RWPE1 (cell line): Measurements from ENCODE around the gene PALLD.

Source experiments
- CTCF ChIA-PET: fragments of 350-600 bp; sonication (Branson Sonifier 250); formaldehyde crosslinking; extraction: SDS; loops from one replicate; lab custom pipeline; 2021; lab: Yijun Ruan, JAX
- POLR2A ChIA-PET: fragments of 400-600 bp; formaldehyde crosslinking; extraction: SDS; loops from one replicate; lab custom pipeline; 2020; ENCODE audit warnings: antibody characterized with exemption; ENCODE audit not compliant: low non-redundant PET; lab: Yijun Ruan, JAX
- DNase-seq: peaks from one replicate; pipeline ENCODE4 v3.0.0; 2012; ENCODE audit warnings: low spot score
- H3K27ac ChIP-seq: fragments of 450-650 bp; 2 replicates; pipeline ENCODE4 v1.5.1; 2017
- CTCF ChIP-seq: fragments of 450-650 bp; conservative IDR thresholded peaks from 2 replicates; pipeline ENCODE4 v1.5.1; 2017; ENCODE audit warnings: low read depth, mild to moderate bottlenecking

PALLD gene

DNA sequence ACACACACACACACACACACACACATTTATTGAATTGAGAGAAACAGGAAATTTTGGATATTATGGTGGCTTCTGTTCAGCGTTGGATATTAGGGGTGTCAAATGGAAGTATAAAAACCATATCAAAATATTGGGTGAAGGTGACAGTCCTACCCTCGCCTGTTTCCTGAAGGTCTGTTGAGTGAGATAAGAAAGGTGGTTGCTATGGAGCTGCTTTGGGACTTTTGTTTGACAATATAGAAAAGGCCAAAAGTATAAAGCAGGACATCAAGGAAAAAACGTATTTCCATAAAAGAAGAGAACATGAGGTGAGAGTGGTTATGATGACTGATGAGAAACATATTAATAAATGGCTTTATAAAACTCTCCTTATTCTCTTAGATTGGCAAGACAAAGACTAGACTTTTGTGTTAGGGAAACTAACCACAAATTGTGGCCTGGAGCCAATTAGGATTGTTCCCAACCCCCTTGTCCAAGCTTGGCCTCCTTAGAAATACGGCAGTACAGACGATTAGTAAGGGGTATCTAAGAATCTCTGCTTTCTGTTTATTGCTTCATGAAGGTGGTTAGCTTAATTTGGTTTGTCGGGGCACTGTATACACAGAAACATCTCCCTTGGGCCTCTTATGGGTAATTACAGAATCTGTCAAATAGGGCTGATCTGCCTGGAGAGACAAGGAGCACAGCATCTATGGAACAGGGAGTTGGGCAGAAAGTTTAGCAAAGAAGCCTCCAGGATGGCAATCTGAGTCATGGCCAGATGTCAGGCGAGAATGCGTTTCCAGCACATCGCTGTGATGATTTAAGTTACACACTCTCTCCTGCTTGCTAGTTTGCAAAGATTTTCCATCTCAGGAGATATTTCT, 315.2 kb downstream of the PALLD start:
- no peak for TF ChIP-seq CTCF
- ChIA-PET POLR2A (no interaction called here), CTCF (interaction anchor here (0.5 to 1.2 kb wide), 4 partner anchors 30 to 583 kb away, joined by 3 to 4 read pairs (median 4); no protein-coding TSS in a partner anchor)
- no peak overlapping the region for H3K27ac ChIP-seq
- DNase-seq, result no peak

DNA sequence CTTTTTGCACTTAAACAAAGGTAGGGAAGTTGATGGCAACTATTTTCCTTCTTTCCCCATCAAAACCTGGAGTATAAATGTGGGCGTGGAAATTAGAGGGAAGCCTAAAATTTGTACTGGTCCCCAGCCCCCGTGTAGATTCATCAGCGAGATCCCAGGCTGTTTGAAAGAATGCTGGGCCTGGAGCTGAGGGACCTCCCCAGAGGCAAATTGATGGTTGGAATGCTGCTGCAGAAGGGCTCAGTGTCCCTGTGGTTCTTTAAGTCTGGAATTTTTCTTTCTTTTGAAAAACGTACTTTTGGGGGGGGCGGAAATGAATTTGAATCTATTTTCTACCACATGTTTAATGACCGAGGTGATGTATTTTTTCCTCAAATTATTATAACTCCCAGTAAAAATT, 316.0 kb downstream of the PALLD start:
- H3K27ac ChIP-seq, result no peak overlapping the region
- ChIA-PET CTCF (interaction anchor here (1.1 kb wide), 1 partner anchor 31 kb away, joined by 4 read pairs; no protein-coding TSS in a partner anchor), POLR2A (no interaction called here)

GRCh38 chr4:168813890-168814289, 317.0 kb downstream of the PALLD start:
- no peak for DNase-seq
- ChIA-PET POLR2A (no interaction called here), CTCF (no interaction called here)
- no peak for TF ChIP-seq CTCF
- no peak overlapping the region for H3K27ac ChIP-seq

More for the DNA sequence above, 316.0 kb downstream of the PALLD start:
- no peak for TF ChIP-seq CTCF
- no peak for DNase-seq

DNA sequence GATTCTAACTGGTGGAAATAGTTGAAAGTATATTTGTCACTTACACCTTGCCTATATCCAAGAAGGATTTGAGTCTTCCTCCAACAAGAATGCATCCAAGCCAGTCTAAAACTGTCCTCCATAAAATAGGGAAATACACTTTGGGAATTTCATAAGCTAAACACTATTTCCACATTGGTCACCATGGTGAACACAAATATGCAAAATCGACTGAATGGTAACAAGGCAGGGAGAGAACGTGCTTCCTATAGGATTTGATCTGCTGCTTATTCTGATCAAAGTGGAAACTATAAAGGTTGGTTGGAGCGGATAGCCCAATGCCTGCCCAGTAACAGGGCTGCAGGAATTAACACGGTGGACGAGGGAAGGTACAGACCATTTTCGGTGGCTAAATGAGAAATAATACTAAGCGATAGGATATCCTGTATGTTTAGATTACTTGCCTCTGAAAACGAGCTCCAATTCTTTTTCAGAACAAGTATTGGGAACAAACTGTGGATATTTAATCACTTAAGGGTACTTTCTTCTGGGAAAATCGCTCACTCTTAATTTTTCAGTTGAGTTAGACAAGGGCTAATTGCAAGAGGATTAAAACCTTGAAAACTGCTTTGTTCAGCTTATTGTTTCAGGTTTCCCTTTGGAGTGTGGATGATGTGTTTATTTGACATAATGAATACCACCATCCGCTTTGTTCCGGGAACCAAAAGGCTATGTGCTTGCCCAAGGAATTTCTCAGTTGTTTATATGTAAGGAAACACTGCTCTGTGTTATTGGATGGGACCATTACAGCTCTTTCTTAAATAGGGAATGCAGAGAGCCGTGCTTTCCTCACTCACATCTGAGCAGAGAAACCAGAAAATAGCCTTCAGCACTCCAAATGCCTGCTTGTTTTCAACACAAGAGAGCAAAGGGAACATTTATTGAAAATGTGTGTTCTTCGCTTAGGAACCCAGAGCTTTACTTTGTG, 318.8 kb downstream of the PALLD start:
- H3K27ac ChIP-seq, result no peak overlapping the region
- no peak for TF ChIP-seq CTCF
- CTCF ChIA-PET, result interaction anchor here (0.7 kb wide), 2 partner anchors 16 to 120 kb away, joined by 3 read pairs; no protein-coding TSS in a partner anchor
- POLR2A ChIA-PET, result interaction anchor here (2.6 kb wide), 1 partner anchor 16 kb away, joined by 23 read pairs; no protein-coding TSS in a partner anchor
- no peak for DNase-seq

- no peak for DNase-seq
- ChIA-PET POLR2A (interaction anchor here (0.6 to 2.6 kb wide), 2 partner anchors 15 to 223 kb away, joined by 3 to 23 read pairs; no protein-coding TSS in a partner anchor), CTCF (interaction anchor here (0.6 to 1.3 kb wide), 3 partner anchors 10 to 113 kb away, joined by 3 to 10 read pairs (median 8); no protein-coding TSS in a partner anchor)
- no peak overlapping the region for H3K27ac ChIP-seq
- TF ChIP-seq CTCF, result no peak
These were observed 320.5 kb downstream of the PALLD start for GRCh38 chr4:168817370-168817769.

DNA sequence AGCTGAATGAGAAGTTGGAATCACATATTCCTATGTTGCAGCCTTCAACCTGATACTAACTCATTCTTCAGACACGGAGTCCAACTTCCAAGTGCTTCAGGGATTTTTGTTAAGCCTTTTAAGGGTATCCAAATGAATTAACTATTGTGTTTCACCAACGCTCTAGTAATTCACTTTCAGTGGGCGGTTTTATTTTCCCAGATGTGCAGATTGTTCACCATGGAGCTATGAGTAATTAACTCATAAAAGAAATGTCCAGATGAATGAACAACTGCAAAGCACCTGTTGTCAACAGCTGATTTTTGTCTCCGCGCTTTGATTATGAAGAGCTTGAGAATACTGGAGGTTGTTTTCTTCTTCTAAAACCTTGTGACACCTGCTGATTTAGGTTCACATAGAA, 325.6 kb downstream of the PALLD start:
- no peak overlapping the region for H3K27ac ChIP-seq
- CTCF ChIA-PET, result interaction anchor here (0.7 to 0.8 kb wide), 2 partner anchors 12 to 76 kb away, joined by 3 read pairs; no protein-coding TSS in a partner anchor
- TF ChIP-seq CTCF, result no peak
- no peak for DNase-seq
- POLR2A ChIA-PET, result no interaction called here
